GM19397 (cell line): Measurements from ENCODE around the gene SCAMP5.

Experiments
- ATAC-seq: cut with Tn5 transposase; IDR thresholded peaks from one replicate; pipeline ENCODE4 v1.9.1; 2021; ENCODE audit warnings: mild to moderate bottlenecking, moderate library complexity; ENCODE audit not compliant: unreplicated experiment

Gene SCAMP5

DNA sequence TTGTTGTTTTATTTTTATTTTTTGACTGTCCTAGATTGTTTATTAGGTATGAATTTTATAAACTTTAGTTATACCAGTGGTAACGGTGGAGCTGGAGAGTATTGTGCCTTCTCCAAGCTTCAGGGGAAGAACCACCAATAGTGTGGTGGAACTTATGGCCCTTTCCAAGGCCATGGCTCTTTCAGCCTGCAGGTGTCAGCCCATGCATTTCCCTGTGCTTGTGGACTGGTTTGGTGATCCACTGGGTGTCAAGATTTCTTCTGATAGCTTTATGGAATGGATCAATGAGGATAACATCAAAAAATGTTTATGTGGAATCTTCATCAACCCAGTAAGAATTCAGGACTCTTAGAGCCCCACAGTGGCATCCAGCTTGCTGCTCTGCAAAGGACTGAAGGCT lies 19.2 kb upstream of the SCAMP5 start:
- no peak for ATAC-seq

GRCh38 chr15:74977599-74977998 lies 17.8 kb upstream of the SCAMP5 start:
- no peak for ATAC-seq

DNA sequence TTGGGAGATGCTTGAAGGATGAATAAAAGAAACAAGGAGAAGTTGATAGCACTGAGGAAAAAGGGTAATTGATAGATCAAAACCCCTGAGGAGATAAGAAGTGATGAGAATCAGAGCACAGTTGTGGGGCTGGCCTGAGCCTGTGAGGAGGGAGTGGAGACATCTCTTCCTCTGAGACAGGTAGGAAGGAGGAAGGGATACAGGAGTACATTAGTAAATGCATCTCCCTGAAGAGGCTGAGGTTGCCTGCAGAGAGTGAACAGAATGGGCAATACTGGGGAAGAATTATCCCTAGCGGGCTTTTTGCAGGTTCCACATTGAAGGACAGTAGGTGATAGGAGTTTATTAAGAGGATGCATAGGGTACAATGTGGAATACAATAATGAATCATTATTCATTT lies 17.3 kb upstream of the SCAMP5 start:
- ATAC-seq, result no peak

DNA sequence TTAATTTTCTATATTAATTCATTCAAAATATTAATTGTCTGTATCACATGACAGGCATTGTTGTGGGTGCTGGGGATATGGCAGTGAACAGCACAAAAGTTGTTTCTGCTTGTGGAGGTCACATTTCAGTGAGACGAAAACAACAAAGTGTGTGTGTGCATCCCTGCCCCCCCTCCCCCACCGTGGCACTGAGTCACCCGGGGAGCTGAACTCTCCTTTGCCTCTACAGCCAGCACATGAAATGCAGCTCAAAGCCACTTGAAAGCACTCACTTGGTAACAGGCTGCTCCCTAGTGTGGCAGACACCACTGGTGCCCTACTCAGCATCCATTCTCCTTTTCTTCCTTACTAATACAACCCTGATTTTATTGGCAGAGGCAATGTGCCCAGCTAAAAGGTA lies 16.9 kb upstream of the SCAMP5 start:
- no peak for ATAC-seq

- ATAC-seq, result no peak
Measured at GRCh38 chr15:74982183-74982582, 13.2 kb upstream of the SCAMP5 start.

DNA sequence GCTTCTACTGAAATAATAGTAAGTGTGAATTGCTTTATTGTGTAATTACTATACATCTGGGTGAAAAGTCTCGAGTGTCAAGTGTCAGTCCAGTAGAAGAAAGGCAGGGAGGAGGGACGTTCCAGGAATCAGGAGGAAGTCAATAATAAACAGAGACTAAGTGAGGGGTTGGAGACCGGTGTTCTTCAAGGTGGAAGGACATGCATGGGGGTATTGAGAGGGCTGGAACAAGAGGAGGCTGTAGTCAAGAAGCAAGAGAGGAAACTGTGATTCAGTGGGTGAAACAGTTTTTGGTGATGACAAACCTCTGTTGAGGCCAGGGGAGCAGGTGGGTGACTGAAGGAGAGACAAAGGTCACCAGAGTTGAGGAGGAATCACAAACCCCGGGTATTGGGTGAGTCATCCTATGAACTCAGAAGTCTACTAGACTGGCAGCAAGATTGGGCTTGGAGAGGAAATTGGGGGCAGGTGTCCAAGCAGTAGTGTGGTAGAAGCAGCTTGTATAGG lies 11.6 kb upstream of the SCAMP5 start:
- ATAC-seq, result no peak

GRCh38 chr15:74988007-74988800 lies 7.2 kb upstream of the SCAMP5 start:
- ATAC-seq, result no peak

DNA sequence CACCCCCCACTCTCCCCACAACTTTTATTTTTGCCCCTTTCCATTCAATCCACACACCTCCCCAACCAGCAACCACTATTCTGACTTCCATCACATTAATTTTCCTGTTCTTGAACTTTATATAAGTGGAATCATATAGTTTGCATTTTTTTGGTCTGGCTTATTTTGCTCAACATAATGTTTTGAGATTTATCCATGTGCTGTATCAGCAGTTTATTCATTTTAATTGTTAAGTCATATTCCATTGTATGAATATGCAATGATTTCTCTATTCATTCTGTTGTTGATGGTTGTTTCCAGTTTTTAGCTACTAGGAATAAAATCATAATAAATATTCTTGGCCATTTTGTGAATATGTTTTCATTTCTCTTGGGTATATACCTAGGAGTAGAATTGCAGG lies 5.8 kb upstream of the SCAMP5 start:
- ATAC-seq, result no peak

DNA sequence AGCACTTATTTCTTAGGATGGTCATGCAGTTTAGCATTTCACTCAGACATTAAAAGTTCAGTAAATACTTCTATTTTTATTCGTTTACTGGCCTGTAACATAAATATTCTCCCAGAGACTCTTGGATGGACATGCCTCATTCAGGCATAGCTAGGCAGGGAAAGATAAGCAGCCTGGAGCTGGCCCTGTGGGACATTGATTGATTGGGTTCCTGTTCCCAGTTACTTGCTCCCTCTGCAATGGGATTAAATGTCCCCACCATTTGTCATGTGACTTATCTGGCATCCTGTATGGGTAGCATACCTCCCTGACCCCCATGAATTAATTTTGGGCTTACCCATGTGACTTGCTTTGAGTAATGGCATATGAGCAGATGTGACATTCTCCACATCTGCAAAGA lies 2.7 kb upstream of the SCAMP5 start:
- no peak for ATAC-seq

GRCh38 chr15:74994236-74994635 lies 1.1 kb upstream of the SCAMP5 start:
- no peak for ATAC-seq

- ATAC-seq, result no peak
Measured at GRCh38 chr15:74994685-74995084, 678 bp upstream of the SCAMP5 start.

GRCh38 chr15:74995779-74996765 lies 709 bp downstream of the SCAMP5 start:
- ATAC-seq, result no peak

GRCh38 chr15:74997141-74997540 lies 1.8 kb downstream of the SCAMP5 start:
- no peak for ATAC-seq

GRCh38 chr15:74997543-74997942 lies 2.2 kb downstream of the SCAMP5 start:
- no peak for ATAC-seq

DNA sequence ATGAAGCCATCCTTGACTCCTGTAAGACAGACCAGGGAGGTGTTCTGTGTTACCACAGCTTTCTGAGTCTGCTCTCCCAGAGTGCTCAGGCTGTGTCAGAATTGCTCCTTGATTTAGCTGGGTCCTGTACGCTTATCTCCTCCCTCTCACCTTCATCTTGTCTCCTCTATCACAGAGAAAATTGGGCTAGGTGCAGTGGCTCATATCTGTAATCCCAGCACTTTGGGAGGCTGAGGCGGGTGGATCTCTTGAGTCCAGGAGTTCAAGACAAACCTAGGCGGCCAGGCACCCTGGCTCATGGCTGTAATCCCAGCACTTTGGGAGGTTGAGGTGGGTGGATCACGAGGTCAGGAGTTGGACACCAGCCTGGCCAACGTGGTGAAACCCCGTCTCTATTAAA lies 5.9 kb downstream of the SCAMP5 start:
- no peak for ATAC-seq

GRCh38 chr15:75002398-75002797 lies 7.0 kb downstream of the SCAMP5 start:
- ATAC-seq, result no peak

DNA sequence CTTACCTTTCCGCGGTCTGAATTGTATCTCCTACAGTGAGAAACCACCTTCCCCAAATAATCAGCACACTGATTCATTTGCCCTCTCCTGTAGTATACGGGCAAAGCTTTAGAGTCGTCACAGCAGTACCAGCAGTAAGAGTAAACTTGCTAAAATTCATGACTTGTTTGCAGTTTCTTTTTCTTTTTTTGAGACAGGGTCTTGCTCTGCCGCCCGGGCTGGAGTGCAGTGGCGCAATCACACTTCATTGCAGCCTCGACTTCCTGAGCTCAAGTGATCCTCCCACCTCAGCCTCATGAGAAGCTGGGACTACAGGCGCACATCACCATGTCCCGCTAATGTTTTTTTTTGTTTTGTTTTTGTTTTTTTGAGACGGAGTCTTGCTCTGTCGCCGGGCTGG lies 11.9 kb downstream of the SCAMP5 start:
- no peak for ATAC-seq

DNA sequence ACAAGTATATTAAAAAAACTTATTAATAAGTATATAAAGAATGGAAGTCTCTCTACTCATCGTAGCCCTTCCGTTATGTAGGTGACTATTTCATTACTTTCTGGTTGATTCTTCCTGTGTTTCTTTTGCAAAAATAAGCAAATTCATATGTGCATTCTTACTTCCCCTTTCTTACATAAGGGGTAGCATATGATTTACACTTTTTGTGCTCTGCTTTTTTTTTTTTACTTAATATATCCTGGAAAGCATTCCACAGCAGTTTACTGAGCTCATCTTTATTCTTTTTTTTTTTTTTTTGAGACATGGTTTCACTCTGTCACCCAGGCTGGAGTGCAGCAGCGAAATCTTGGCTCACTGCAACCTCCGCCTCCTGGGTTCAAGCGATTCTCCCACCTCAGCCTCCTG lies 12.9 kb downstream of the SCAMP5 start:
- ATAC-seq, result peak; percentile 25

DNA sequence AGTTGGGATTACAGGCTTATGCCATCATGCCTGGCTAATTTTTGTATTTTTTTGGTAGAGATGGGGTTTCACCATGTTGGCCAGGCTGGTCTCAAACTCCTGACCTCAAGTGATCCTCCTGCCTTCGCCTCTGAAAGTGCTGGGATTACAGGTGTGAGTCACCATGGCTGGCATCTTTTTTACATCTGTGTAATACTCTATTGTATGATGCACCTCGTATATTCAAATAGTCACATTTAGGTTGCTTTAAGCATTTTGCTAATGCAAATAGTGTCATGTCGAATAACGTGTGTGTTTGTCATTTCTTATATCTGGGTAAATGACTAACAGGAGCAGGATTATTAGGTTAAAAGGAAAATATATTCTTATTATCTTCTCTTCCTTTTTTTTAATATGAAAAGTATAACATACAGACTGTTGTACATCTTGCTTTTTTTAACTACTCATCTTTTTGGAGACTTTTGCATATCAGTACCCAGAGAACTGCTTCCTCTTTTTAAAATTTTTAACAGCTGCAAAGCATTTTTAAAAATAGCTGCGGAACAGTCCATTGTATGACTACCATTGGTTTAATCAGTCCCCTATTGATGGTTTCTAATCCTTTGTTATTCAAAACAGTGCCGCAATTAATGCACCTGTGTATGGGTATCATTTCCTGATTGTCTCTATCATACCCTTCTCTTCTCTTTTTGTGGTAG lies 13.4 kb downstream of the SCAMP5 start:
- peak; percentile 68 for ATAC-seq

DNA sequence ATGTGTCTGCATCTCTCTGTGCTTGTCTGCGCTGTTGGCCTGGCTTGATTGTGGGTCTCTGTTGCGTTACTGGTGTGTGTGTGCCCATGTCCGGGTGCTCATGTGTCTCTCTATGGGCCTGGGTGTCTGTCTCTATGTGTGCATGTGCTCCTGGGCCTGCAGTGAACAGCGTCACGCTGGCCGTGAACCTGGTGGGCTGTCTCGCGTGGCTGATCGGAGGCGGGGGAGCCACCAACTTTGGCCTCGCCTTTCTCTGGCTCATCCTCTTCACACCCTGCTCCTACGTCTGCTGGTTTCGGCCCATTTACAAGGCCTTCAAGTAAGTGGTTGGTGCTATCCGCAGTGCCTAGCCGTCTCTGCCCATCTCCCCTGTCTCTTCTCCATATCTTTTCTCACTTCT lies 21.1 kb downstream of the SCAMP5 start:
- ATAC-seq, result no peak

GRCh38 chr15:75019916-75020315 lies 24.6 kb downstream of the SCAMP5 start:
- ATAC-seq, result no peak
